Measurements from ENCODE around the gene RAPGEF5.

The RAPGEF5 gene

DNA sequence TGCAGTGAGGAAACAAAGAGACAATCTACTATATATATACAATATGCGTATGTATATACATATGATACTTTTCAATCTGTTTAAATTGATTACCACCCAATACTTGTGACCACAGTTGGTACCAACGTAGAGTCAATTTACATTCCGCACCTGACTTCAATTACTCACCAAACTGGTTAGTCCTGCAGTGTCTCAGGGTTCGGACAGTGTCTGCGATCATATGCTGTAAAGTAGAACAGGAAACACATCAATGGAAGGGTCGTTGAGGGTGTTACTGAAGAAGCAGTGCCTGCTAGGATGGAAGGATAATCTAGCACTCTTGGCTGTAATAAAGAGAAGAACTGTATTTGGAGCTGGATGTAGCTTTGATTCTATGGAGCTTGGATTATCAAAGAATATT, 231.5 kb downstream of the RAPGEF5 start:
- peak in 1 of 42 donors; percentile 15 for DNase-seq
- intact Hi-C loops (cut with DNase I), result no loop called here

DNA sequence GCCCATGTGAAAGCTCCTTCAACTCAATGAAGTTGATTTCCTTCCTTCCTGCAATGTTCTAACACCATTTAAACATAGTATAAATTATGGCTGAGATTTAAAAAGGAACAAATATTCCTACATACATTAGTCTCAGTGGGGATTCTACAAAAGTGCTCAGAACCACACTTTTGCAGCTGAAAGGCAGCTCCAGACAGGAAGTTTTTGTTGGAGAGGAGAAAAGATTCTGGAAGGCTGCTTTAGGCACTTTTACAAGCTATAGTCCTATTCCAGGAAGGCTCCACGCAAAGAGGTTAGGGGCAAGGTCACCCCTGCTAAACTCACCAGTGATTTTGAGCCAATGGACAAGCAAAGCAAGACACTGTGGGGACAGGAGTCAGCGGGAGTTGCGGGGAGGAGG, 232.0 kb downstream of the RAPGEF5 start:
- intact Hi-C loops (cut with DNase I), result no loop called here
- DNase-seq, result peak in 1 of 42 donors; percentile 36

DNA sequence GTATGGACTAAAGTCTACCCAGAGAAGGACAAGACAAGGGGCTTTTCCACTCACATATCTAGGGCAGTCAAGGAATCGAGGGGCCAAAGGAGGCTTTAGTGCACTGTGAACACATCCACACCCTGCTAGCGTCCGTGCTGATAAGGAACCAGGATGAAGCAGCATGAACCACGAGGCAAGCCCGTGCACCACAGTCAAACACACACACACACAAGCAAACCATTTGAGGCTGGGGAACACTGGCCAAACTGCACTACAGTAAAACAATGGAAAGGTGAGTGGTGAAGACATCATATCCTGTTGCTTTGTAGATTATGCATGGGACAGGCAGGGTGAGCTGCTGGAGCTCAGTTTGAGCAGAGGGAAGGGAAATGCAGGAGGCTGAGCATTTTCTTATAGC, 233.8 kb downstream of the RAPGEF5 start:
- peak in 2 of 42 donors; percentile 33 to 37 for DNase-seq
- intact Hi-C loops (cut with DNase I), result no loop called here

- intact Hi-C loops (cut with DNase I), result no loop called here
These were observed 235.1 kb downstream of the RAPGEF5 start for GRCh38 chr7:22121702-22122474.

GRCh38 chr7:22120391-22121053, 236.4 kb downstream of the RAPGEF5 start:
- no peak for DNase-seq
- intact Hi-C loops (cut with DNase I), result no loop called here

More at GRCh38 chr7:22121702-22122474, 235.1 kb downstream of the RAPGEF5 start:
- DNase-seq, result peak in 1 of 42 donors; percentile 43

GRCh38 chr7:22117222-22117621, 239.7 kb downstream of the RAPGEF5 start:
- no peak for DNase-seq
- intact Hi-C loops (cut with DNase I), result no loop called here

DNA sequence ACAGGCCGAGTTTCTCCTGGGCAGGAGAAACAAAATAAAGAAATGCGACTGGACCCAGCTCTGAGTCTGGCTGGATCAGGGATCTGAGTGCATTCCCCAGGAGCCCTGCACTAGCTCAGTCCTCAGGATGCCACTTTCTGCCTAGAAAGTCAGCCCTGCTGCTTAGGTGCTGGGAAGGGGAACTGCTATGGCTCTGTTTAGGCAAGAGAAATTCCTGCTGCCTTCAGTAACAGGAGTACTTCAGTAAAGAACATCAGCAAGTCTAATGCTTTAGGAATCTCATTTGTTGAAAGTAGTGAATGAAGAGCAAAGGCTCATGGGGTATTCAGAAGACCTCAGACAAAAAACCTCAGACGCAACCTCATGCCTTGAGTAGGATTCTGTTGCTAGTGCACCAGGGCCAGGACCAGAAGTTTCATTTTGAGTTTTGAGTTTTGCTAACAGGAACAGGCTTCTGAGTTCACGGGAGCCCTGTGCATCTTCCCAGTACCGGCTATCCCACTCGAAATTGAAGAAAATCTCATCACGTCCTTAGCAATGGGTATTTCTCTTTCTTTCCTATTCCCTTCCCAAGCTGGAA, 240.4 kb downstream of the RAPGEF5 start:
- intact Hi-C loops (cut with DNase I), result no loop called here
- no peak for DNase-seq

GRCh38 chr7:22115689-22116088, 241.3 kb downstream of the RAPGEF5 start:
- DNase-seq, result no peak
- intact Hi-C loops (cut with DNase I), result no loop called here

DNA sequence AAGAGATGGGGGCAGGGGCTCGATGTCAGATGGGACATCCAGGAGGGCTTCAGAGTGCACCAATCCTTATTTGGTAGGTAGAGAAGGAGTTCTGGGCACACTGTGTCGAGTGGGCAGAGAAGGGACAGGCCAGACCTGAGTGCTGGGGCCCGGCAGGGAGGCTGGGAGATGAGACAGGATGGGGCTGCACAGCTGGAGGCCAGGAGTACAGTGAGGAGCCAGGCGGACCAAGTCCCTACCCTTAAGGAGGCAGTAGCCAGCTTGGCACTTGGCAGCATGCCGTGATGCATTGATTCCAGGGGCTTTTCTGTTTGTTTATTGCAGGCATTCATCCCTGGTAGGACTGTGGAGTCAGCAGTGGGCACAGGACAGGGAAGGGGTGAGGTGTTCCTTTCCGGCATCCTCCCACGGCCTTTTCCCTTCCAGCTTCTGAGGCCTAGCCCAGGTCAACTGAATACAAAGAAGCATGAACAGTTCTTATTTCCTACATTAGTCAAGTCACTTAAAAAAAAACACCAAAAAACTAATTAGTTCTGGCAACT, 242.4 kb downstream of the RAPGEF5 start:
- intact Hi-C loops (cut with DNase I), result no loop called here
- DNase-seq, result peak in 1 of 42 donors; percentile 29

DNA sequence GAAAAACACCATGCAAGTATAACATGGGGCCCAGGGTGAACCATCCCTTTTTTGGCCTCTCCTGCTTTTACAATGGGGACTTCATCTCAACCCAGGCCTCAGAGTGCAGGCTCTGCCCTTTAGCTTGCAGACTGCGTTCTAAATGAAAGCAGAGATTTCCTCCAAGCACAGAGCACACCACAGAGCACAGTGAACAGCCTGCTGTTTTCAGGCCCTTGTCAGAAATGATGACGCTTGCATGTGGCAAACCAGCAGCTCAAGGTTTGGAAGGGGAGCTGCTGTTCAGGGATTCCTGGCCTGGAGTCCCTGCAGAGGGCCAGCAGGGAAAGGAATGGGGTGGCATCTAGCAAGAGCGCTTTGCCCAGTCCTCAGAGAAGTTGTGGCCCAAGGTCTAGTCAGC, 243.9 kb downstream of the RAPGEF5 start:
- peak in 9 of 42 donors; percentile 29 to 61 (median 33) for DNase-seq
- intact Hi-C loops (cut with DNase I), result no loop called here

GRCh38 chr7:22111661-22112060, 245.3 kb downstream of the RAPGEF5 start:
- intact Hi-C loops (cut with DNase I), result loop anchor here (2.0 kb wide), 2 partner anchors 145 to 185 kb away; no protein-coding TSS in a partner anchor
- peak in 1 of 42 donors; percentile 14 for DNase-seq

DNA sequence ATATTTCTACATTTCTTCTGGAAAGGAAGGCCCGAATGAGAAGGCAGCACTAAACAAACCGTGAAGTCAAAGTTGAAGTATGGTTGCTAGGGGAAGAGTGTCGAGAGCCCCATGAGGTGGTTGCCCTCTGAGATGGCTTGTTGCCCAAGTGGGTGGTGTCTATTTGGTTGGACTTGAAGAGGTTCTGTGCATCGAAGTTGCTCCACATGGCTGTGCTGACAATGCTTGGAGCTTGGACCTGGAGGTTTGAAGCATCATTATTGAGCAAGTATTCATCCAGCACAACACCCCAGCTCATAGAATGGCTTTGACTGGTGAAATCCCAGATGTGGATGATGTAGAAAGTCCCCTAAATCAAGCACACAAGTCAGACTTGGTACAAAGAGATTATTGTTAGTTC, 246.1 kb downstream of the RAPGEF5 start:
- peak in 15 of 42 donors; percentile 21 to 71 (median 53) for DNase-seq
- intact Hi-C loops (cut with DNase I), result loop anchor here (2.0 kb wide), 2 partner anchors 146 to 186 kb away; no protein-coding TSS in a partner anchor

- intact Hi-C loops (cut with DNase I), result loop anchor here (2.0 kb wide), 2 partner anchors 146 to 186 kb away; no protein-coding TSS in a partner anchor
- DNase-seq, result peak; percentile 30 to 95 (median 86)
These were observed 246.6 kb downstream of the RAPGEF5 start for GRCh38 chr7:22110227-22110839.

DNA sequence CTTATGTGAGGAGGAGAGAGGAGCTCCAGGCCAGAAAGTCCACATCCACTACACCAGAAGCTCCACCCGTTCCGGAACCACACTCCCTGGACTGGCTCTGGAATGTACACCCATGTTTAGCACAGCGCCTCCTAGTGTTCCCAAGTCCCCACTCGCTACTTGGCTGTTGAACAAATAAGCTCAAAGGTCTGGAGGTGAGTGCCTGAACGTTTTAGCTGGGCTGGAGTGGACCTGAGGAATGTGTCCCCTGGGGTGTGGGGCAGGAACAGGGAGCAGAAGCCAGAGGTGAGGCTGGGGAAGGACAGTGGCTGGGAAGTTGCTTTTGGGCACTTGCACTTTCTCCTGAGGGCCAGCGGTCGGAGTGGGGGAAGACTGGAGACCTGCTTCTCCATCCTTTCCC, 247.2 kb downstream of the RAPGEF5 start:
- DNase-seq, result peak in 39 of 42 donors; percentile 21 to 88 (median 65)
- intact Hi-C loops (cut with DNase I), result loop anchor here (2.0 kb wide), 2 partner anchors 147 to 187 kb away; no protein-coding TSS in a partner anchor

DNA sequence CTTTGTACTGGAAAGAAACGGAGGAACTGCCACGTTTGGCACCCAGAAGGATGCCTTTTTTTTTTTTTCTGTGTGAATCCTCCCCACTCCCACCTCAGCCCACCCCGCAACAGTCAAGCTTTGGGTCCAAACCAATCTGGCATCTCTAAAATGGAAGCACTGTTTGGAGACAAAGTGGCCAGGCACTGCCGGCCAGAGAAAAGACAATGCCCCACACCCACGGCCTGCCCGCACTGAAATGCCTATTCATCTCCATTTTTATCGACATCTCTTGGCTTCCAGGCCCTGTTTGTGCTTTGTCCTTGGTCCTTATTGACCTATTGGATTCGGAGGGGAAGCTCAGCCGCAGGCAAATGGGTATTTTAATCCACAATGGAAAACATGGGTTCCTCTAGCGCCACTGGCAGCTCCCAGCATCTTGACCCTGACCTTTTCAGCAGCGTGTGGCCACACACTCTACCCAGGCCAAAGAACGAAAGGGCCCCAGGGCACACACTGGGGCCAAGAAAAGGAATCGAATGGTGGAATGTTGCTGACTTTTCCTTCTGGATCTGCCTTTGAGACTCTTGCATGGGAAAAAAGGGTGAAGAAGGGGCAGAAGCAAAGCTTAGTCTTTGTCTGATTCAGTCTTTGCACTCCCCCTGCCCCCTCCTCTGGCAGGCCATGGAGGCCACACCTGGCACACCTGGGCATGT, 248.7 kb downstream of the RAPGEF5 start:
- intact Hi-C loops (cut with DNase I), result no loop called here
- DNase-seq, result peak; percentile 57 to 96 (median 88)

DNA sequence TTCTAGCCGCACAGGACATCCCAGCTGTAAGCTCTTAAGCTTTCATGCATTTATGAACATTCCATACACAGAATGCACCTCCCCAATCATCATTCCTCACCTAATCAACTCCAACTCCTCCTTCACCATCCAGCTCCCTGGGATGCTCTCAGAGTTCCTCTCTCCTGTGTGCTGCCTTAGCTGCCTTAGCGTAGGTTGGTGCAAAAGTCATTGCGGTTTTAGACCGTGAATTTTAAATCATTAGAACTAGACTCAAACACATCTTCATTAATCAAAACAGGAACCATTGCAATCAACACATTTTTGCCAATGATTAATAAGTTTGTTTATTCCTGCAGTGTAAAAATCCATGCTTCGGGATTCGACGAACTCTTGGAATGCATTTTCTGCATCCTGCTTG, 251.4 kb downstream of the RAPGEF5 start:
- DNase-seq, result no peak
- intact Hi-C loops (cut with DNase I), result no loop called here

DNA sequence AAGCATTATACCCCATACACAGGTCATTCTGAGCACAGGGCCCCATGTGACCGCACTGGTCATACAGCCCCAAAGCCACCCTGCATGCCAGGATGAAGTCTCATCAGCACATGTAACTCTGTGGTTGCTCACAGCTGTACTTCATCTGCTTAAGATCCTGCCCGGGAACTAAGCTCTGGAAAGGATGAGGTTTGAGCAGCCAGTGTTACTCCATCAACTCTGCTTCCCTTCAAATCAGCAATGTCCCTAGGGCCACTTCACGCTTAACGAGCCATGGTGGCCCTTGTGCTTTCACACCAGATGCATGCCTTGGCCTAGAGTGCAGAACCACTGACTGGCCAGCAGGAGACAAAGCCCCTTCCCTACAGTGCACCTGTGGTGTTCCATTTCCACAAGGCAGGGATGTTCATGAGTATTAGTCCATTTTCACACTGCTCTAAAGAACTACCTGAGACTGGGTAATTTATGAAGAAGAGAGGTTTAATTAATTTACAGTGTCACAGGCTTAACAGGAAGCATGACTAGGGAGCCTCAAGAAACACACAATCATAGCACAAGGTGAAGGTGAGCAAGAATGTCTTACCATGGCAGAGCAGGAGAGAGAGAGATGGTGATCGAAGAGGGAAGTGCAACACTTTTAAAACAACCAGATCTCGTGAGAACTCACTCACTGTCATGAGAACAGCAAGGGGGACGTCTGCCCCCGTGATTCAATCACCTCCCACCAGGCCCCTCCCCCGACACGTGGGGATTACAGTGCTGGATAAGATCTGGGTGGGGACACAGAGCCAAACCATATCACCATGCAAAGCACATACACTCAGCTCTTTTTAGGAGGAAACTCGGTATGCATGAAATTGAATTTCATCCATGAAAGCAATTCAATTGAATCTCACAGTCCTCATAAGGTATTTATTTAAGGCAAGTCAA, 262.3 kb downstream of the RAPGEF5 start:
- no peak for DNase-seq
- intact Hi-C loops (cut with DNase I), result no loop called here
